ENCODE measurements around the gene DNAI4. TPM values are rescaled to one million over a fixed set of nuclear protein-coding genes. Genes with fewer than 3 reads are reported as not detected.

Gene DNAI4
- total RNA-seq, 1 experiment from 2014 or later, result 7.2 TPM

GRCh38 chr1:66860529-66860928 lies 64.1 kb downstream of the DNAI4 start:
- BruUV-seq (replicated peaks), result no TSS peak
- no peak overlapping the region for H3K27ac ChIP-seq (ENCODE audit: low read length)
- no peaks in the 10 kb centered on the region for H3K36me3 ChIP-seq (ENCODE audit: control insufficient read depth, insufficient read depth, low read length)
- TF ChIP-seq POLR2AphosphoS5 (IDR thresholded peaks at IDR 0.05; ENCODE audit: low read depth, low read length) (no peak), TCF7L2 (IDR thresholded peaks at IDR 0.05; ENCODE audit: low read depth, low read length) (no peak), REST (IDR thresholded peaks at IDR 0.05; ENCODE audit: insufficient read depth in 1 of 2, low read depth in 2 of 2, low read length in 1 of 2) (no peak), SIN3A (IDR thresholded peaks at IDR 0.05; ENCODE audit: borderline replicate concordance, insufficient read depth, low read depth, low read length) (no peak), CTCF (IDR thresholded peaks at IDR 0.05) (no peak)
- ChIA-PET POLR2A (no interaction called here), CTCF (no interaction called here)
- in situ Hi-C loops (cut with HindIII; ENCODE audit: low pct_unique_long_range_greater_than_20kb, low sequenced_read_pairs), result no loop called here
- H3K27me3 ChIP-seq (ENCODE audit: control insufficient read depth, insufficient read depth, low read length), result no peaks in the 10 kb centered on the region
- ATAC-seq (no peak), DNase-seq (ENCODE audit: low read depth, low spot score) (no peak)
- no peaks in the 10 kb centered on the region for H3K4me1 ChIP-seq (ENCODE audit: control insufficient read depth, insufficient read depth, low read length)
- no peak overlapping the region for H3K4me3 ChIP-seq (ENCODE audit: low read depth in 2 of 2, low read length in 2 of 2)
- no peaks in the 10 kb centered on the region for H3K9me3 ChIP-seq (ENCODE audit: control insufficient read depth, insufficient read depth, low read depth, low read length)
- intact Hi-C loops (cut with micrococcal nuclease; ENCODE audit: unreplicated experiment), result no loop called here

DNA sequence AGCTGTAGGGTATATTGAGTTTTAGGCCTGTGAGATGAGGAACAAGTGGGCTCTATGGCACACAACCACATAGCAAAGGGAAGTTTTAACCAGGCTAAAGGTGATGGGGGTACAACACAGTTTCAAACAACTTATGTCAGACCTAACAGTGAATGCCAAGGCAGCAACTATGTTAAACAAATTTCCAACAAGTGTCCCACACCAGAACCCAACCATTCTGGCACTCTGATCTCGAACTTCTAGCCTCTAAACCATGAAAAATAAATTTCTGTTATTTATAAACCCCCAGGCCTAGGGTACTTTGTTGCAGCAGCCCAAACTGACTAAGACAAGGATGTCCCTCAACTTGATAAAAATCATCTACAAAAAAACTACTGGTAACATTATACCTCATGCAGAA lies 71.3 kb downstream of the DNAI4 start:
- H3K4me1 ChIP-seq (ENCODE audit: control insufficient read depth, insufficient read depth, low read length), result no peaks in the 10 kb centered on the region
- no peaks in the 10 kb centered on the region for H3K9me3 ChIP-seq (ENCODE audit: control insufficient read depth, insufficient read depth, low read depth, low read length)
- no peaks in the 10 kb centered on the region for H3K27me3 ChIP-seq (ENCODE audit: control insufficient read depth, insufficient read depth, low read length)
- ATAC-seq (no peak), DNase-seq (ENCODE audit: low read depth, low spot score) (no peak)
- TF ChIP-seq SIN3A (IDR thresholded peaks at IDR 0.05; ENCODE audit: borderline replicate concordance, insufficient read depth, low read depth, low read length) (no peak), TCF7L2 (IDR thresholded peaks at IDR 0.05; ENCODE audit: low read depth, low read length) (no peak), CTCF (IDR thresholded peaks at IDR 0.05) (no peak), POLR2AphosphoS5 (IDR thresholded peaks at IDR 0.05; ENCODE audit: low read depth, low read length) (no peak), REST (IDR thresholded peaks at IDR 0.05; ENCODE audit: insufficient read depth in 1 of 2, low read depth in 2 of 2, low read length in 1 of 2) (no peak)
- in situ Hi-C loops (cut with HindIII; ENCODE audit: low pct_unique_long_range_greater_than_20kb, low sequenced_read_pairs), result no loop called here
- no peaks in the 10 kb centered on the region for H3K36me3 ChIP-seq (ENCODE audit: control insufficient read depth, insufficient read depth, low read length)
- ChIA-PET CTCF (no interaction called here), POLR2A (no interaction called here)
- no peak overlapping the region for H3K4me3 ChIP-seq (ENCODE audit: low read depth in 2 of 2, low read length in 2 of 2)
- no peak overlapping the region for H3K27ac ChIP-seq (ENCODE audit: low read length)
- no TSS peak for BruUV-seq (replicated peaks)
- intact Hi-C loops (cut with micrococcal nuclease; ENCODE audit: unreplicated experiment), result no loop called here

All from Panc1 (cell line).